Suppressor macrophage treated with lipopolysaccharide for 1 hour (primary cell): ENCODE measurements around the gene EGFR.
"Not testable (repeated sequence)": the region's sequence is repeated elsewhere in the genome, so short reads cannot be mapped to it uniquely, and the experiment has no call there.

ENCODE experiments used
- DNase-seq, 3 donors: peaks; one replicate each; pipeline ENCODE4 v3.0.0-alpha.2; 2020 to 2022

The EGFR gene

DNA sequence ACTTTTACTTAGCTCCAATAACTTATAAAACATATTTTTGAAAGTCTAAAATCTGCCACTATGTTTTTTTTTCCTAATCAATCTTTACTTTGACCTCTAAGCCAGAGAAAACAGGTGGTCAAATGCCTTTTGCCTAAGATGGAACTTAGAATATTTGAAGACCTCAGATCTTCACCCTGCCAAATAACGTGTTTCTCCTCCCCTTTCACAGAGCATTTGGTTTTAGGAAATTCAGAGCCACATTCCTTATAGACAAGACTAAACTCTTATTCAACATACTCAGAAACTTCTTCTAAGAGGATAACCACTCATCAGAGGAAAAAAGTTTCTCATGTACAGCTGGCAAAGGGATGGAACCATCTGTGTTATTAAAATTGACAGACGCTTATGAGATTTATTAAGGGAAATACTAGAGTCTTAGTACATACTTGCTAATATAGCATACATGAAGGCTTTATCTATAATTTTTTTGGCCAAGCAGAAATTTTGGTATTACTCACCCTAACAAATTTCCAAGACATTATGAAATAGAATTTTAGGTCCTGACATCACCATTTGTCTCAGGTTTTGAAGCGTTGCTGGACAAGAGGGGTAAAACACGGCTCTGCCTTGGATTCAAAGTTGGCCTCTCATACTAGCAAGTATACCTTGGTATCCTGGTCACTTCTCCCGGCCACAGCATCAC lies 2.6 kb upstream of the EGFR start:
- no peak for DNase-seq

DNA sequence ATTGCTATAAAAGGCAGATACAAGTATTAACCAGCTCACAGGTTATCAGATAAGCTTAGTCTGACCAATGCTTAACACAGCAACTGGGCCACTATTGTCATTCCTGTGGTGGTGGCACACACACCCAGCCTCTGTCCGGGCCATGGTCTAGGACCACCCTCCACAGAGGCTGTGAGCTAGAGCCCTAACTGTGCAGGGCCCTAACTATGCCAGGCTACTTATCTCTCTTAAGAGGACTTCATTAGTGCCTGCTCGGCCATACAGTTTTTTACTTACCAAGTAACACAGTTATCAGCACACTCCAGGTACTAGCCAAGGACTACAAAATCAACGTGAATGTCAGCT lies 2.1 kb upstream of the EGFR start:
- no peak for DNase-seq

DNA sequence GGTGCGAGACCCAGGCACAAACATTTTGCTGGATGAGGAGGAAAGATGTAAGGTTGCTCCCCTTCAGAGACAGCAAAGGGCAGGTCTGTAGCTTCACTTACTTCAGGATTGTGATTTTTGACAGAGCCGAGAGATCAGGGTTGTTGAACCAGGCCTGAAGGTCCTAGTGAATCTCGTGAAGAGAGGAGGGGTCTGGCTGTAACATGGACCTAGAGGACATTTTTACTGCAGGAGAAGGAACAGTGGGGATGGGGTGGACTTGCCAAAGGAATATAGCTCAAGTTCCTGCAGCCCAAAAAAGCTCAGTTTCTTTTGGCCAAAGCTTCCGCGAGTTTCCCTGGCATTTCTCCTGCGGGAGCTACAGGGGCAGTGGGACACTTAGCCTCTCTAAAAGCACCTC lies 976 bp upstream of the EGFR start:
- no peak for DNase-seq

DNA sequence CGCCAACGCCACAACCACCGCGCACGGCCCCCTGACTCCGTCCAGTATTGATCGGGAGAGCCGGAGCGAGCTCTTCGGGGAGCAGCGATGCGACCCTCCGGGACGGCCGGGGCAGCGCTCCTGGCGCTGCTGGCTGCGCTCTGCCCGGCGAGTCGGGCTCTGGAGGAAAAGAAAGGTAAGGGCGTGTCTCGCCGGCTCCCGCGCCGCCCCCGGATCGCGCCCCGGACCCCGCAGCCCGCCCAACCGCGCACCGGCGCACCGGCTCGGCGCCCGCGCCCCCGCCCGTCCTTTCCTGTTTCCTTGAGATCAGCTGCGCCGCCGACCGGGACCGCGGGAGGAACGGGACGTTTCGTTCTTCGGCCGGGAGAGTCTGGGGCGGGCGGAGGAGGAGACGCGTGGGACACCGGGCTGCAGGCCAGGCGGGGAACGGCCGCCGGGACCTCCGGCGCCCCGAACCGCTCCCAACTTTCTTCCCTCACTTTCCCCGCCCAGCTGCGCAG lies 424 bp downstream of the EGFR start:
- no peak for DNase-seq

DNA sequence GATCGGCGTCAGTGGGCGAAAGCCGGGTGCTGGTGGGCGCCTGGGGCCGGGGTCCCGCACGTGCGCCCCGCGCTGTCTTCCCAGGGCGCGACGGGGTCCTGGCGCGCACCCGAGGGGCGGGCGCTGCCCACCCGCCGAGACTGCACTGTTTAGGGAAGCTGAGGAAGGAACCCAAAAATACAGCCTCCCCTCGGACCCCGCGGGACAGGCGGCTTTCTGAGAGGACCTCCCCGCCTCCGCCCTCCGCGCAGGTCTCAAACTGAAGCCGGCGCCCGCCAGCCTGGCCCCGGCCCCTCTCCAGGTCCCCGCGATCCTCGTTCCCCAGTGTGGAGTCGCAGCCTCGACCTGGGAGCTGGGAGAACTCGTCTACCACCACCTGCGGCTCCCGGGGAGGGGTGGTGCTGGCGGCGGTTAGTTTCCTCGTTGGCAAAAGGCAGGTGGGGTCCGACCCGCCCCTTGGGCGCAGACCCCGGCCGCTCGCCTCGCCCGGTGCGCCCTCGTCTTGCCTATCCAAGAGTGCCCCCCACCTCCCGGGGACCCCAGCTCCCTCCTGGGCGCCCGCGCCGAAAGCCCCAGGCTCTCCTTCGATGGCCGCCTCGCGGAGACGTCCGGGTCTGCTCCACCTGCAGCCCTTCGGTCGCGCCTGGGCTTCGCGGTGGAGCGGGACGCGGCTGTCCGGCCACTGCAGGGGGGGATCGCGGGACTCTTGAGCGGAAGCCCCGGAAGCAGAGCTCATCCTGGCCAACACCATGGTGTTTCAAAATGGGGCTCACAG lies 1.1 kb downstream of the EGFR start:
- no peak for DNase-seq

DNA sequence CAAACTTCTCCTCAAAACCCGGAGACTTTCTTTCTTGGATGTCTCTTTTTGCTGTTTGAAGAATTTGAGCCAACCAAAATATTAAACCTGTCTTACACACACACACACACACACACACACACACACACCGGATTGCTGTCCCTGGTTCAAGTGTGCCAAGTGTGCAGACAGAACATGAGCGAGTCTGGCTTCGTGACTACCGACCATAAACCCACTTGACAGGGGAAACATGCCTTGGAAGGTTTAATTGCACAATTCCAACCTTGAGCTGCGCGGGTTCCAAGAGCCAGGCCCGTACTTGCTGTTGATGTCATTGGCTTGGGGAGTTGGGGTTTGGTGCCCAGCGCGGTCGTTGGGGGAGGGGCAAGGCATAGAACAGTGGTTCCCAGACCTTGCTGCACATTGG lies 1.7 kb downstream of the EGFR start:
- no peak for DNase-seq

DNA sequence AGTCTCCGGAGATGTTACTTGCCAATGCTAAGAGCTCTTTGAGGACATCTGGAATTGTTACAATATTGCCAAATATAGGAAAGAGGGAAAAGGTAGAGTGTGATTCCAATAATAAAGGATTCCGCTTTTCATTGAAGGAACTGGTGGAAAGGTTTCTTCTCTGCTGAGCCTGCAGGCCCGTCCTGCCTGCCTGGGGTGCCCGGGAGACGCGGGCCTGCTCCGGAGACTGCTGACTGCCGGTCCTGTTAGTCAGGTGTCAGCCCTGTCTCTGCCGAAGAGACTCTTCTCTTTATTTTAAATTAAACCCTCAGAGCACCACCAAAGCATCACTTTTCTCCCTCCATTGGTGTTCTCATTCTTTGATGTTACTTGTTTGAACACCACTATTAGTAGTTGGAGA lies 2.2 kb downstream of the EGFR start:
- DNase-seq, result no peak

DNA sequence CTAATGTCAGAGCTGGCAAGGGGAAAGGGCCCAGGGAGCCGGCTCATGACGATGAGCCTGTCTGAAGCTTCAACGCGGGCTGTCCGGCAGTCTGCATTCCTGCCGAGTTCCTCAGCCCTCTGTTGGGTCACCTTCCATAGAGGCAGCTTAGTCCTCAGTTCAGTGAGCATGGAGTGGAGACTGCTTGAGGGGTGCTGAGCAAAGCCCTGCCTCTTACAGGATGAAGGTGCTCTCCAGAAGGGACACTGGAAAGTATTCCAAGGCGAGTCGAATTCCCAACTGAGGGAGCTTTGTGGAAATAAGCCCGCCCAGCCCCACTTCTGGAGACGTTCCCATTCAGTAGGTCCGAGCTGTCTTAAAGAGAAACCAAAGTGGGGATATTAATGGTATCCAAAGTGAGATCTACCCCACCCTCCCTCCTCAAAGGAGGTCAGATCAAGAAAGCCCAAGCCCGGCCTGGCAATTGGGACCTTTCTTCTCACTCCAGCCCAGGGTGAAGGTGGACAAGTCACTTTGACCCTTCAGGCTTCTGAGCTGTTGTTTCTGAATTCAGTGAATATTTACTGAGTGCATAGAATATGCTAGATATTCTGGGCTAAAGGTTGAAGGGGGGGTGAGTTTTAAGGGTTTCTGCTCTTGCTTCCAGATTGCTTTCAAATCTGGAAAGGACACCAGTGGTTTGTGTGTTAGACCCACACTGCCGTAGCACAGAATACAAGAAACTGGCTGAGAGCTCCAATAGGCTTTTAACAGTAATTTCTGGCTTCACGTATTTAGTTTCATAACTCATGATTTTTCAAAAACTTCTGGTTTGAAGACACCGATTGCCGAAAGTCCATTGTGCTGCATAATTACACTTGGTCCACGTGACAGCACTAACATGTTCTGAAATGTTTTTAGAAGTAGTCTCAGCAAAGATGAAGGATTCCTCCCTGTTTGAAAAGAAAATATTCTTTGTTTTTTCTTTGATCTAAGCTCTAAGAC lies 3.5 kb downstream of the EGFR start:
- DNase-seq, result no peak

DNA sequence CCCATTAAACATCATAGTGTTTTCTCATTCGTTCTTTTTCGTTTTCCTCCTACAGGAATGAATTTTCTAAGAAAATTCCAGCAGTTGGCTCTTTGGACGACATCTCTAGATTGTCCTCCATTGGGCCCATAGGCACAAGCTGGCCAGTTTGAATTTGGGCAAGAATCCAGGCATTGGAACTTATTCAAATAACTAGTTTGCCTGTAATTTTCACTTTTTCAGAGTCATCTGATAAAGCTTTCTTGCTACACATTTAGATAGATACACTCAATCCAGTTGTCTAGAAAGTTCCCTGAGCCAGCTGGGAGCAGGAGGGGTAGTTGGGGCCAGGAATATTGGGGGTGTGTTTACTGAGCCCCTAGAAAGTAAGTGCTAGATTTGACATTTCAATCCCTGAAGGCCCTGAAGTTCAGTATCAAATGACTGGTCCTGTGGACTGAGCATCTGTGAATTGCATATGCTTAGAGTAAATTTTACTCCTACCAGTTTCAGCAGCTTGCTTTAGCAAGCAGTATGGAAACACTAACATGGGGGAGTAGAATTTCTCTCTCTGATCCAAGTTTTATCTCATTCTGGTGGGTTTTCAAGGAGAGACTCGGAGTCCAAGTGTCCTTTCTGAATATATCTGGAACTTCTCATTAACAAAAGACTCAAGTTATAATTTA lies 5.2 kb downstream of the EGFR start:
- no peak for DNase-seq

DNA sequence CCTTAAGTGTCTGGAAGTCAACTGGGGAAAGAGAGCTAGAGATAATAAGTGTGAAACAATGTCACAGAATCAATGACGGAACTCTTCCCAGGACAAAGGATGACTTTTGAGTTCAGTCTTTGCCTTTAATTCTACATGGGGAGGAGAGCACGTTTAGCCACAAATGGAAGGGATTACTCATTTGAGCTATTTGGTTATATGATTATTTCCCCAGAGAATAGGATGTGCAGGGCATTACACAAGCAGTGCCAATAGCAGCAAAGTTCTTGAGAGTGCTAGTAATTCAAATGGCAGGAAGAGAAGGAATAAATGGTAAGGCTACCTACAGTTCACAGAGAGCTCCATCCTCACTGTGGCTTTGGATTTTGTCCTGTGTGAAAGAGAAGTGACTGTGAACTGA lies 6.0 kb downstream of the EGFR start:
- no peak for DNase-seq

DNA sequence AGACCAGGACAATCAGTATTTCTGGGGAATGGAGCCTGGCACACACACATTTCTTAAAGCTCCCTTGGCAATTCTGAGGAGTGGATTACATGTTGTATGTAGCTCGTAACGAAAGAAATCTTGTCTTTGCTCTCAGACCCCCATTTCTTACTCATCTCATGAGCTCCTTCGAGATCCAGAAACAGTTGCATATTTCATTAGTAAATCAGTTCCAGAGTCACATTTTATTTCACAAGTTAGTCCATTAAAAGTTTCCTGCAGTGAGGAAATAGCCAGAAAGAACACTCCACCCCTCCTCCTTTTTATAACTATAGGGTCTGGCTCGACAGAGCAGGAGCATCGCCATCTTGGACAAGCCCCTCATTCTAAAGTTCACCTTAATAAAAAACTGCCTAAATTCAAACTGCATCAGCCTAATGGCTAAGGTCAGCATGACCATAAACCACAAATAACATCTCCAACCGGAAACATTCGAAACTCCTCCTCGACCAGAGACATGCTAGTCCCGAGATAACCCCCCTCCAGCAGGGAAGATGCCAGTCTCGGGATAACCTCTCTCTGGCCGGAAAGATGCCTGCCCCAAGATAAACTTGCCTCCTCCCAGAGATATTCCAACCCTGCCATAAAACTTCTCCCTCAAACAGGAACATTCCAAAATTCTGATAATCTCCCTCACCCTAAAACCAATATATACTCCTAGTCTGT lies 7.4 kb downstream of the EGFR start:
- DNase-seq, result no peak

DNA sequence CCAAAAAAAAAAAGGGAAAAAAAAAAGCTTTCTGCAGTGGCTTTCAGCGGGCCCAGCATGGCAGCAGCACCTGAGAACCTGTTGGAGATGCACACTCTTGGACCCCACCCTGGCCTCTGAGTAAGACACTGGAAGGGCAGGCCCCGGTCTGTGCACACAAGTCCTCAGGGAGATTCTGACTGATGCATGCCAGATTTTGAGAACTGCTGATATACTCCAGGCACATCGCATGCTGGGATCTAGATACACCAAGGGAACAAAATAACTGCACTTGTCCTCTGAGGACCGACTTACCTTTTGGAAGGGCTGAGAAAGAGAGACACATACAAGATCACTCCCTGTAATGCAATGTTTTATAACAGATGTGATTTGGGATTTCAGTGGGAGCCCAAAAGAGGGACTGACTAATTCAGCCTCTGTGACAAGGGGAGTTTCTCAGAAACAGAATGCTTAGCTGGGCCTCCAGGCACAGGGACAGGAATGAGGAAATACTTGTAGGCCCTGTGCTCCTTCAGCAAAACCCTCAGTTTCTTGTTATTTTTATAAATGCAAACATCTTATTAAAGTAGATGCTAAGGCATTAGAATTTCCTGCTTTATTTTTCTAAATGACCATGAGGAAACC lies 8.2 kb downstream of the EGFR start:
- DNase-seq, result no peak

DNA sequence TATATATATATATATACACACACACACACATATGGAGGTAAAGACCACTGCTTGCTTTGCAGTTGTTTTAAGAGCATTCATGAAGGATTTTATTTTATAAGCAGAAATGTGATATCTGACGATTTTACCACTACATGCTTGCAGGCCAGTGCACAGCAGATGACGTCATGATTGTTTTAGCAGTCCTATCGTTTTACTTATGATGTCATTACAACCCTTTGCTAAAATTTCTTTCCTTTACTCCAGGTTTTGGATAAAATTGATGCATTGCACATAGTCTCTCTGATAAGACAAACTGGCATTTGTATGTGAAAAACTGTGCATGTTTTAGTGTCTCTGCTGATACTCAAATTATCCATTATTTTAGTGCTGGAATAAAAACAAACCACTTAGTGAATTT lies 9.2 kb downstream of the EGFR start:
- no peak for DNase-seq

DNA sequence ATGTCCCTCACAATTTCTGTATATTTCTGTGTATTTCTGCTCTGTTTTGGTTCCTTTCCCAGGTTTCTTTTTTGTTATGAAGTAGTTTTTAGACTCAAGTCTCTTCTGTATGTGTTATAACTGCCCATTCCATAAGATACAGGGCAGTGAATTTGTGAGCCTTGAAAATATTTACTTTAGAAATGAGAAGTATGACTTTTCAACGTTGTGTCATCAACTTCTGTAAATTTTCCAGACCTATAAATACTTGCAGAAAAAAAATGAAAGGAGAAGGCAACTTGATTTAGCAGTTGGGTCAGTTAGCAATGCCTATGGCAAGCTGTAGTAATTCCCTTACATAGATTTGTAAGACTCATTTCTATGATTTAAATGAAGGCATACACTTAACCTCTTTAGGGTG lies 11.5 kb downstream of the EGFR start:
- DNase-seq, result no peak

DNA sequence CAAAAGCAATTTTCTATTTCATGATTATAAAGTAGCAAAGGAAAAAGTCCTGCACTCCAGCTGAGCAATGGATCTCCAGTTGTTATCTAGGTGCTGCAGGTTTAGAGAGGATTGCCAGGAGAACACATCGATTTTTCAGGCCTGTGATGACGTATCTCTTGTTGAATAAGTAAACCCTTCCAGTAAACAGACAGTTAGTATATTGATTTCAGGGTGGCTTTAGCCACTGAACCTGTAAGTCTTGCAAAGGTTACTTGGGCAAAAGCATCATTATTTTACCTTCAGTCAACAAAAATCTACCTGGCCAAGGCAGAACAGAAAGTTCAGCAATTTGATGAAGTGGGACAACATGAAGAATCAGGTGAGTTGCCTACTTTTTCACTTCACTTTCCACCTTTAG lies 12.3 kb downstream of the EGFR start:
- DNase-seq, result no peak

DNA sequence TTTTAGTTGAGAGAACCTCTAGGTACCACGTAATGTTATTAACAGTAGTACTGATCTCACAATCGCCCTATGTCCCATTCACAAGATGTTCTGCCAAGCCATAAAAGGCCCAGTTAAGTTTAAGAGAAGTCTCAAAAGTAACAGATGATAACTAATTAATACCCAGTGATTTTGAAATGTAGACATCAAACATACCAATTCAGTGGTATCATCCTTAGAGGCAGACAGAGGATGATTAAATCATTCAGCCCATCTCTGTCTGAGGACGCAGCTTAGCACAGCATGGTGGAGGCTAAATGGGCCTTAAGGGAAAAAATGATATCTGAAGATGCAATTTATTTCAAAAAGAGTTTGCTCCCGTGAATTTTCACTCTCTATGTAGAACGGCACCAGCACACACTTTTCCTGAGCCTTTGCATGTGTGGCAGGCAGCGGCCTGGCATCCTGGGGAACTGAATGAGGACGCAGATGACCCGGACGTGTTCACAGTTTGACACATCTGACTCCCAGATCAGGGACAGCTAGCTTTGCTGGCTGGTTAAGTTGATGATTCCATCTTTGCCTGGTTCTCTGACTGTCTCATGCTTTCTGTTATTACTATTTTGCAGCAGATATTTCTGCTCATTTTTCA lies 13.4 kb downstream of the EGFR start:
- DNase-seq, result no peak

DNA sequence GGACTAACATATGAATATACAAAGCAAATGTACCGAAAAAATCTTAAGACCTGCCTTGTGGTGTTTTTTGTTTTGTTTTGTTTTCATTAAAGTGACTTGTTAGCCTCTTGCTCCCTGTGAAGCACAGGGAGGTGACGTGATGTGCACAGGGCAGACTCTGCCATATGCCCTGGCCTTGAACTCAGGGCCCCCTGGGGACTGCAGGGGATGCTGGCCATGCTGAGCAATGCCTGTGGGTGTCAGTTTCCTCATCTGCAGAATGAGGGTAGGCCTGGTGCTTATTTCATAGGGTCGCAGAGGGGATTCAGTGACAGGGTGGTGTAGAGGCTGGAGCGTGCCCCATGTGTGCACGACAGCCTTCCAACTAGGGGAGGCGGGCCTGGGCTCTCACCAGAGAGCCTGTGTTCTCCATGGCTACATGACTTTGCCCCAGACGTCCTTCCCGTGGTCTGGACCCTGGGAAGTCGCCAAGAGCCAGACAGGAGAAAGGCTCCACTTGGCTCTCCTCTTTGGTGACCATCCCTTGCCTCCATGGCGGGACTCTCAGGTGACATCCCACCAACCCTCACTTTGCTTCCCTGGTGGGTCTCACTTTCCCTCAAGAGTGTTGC lies 14.5 kb downstream of the EGFR start:
- no peak for DNase-seq

DNA sequence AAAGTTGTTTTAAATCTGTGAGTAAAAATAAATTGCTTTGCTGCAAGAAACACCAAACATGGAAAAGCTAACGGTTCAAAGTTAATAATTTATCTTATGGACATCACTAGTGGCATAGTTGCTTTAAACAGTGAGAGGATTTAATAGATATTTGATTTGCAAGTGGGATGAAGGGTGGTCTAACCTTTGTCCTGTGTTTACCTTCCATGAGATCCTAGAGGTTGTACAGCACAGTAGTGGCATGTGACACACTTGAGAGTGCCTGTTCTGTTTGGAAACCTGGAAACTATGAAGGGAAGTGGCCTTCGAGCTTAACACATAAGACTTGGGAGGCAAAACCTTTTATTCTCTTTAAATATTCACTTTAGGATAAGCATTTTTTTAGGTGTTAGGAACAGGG lies 16.0 kb downstream of the EGFR start:
- DNase-seq, result no peak

DNA sequence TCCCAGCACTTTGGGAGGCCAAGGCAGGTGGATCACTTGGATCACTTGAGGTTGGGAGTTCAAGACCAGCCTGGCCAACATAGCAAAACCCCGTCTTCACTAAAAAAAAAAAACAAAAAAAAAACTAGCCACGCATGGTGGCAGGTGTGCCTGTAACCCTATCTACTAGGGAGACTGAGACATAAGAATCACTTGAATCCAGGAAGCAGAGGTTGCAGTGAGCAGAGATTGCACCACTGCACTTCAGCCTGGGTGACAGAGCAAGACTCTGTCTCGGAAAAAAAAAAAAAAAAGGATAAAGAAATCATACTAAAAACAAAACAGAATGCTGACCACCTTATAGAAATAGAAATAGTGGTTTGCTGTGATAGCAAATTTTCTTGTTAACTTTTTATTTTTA lies 16.6 kb downstream of the EGFR start:
- DNase-seq, result not testable (repeated sequence)

DNA sequence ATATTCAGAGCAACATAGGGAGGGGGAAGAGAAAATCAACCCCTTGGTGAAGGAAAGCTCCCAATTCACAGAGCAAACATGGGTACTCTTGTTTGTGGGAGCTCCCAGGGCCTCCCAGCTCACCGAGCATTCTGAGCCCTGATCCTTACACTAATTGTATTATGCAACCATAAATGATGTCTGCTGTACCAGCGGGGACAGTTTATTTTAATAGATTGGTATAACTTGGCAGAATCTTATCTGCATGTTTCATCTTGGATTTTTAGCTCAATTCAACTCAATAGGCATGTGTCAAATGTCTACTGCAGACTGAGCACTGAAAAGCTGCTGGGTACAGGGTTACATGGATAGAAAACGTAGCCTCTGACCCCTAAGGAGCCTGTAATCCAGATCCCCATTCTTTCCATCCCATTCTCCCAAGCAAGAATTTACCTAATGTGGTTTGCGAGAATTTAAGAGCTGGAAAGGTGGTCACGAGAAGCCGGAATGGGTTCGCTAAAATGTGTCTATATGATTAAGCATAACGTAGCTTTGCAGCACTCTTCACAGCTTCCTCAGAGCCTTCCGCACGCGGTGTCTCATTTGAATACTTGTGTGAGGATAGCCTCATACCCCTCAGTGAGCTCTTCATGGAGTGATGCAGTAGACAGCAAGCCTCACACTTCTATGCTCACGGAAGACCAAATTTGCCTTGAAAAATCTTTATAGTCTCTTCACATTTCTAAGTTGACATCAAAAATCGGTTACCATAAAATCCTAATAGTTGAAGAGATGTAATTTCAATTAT lies 18.3 kb downstream of the EGFR start:
- no peak for DNase-seq
